SU-DHL-6 (cell line): ENCODE data around the gene SELE.

Experiments used
- CTCF ChIP-seq: fragments of 200-600 bp; sonication (generic); IDR thresholded peaks from one replicate; pipeline ENCODE4 v1.5.1; 2017; ENCODE audit warnings: antibody characterized with exemption, mild to moderate bottlenecking, low read length, moderate library complexity; ENCODE audit not compliant: insufficient read depth, poor library complexity, severe bottlenecking
- EZH2phosphoT487 ChIP-seq: fragments of 200-600 bp; sonication (generic), shearing (Covaris generic); conservative IDR thresholded peaks from 2 replicates; pipeline ENCODE4 v1.6.1; 2018; ENCODE audit warnings: mild to moderate bottlenecking, antibody characterized with exemption, low read length, moderate library complexity, mixed read lengths

GRCh38 chr1:169679692-169680091 is 54.2 kb downstream of the SELE start:
- TF ChIP-seq CTCF (no peak), EZH2phosphoT487 (no peak)
